Activated T-helper 1 cell treated with anti-CD3 and anti-CD28 coated beads, Interleukin-12 subunit alpha, Interleukin-12 subunit beta, Interleukin-2, Interleukin-4 antibody, amounts not matched to agents 30 ng/mL and 10 ng/mL and 1 ng/mL, durations not matched to agents 14 hours and 24 hours and 36 hours (primary cell): ENCODE measurements around the gene ADARB2. TPM values are rescaled to one million over a fixed set of nuclear protein-coding genes. Genes with fewer than 3 reads are reported as not detected.

Source experiments
- DNase-seq: peaks from one replicate; pipeline ENCODE4 v3.0.0; 2021; ENCODE audit warnings: low spot score
- H3K27ac Mint-ChIP-seq: one replicate; pipeline ENCODE4 v1.8.0; 2021; ENCODE audit warnings: mild to moderate bottlenecking, mixed read lengths
- H3K27me3 Mint-ChIP-seq: one replicate; pipeline ENCODE4 v1.8.0; 2022; ENCODE audit warnings: mild to moderate bottlenecking, moderate library complexity, mixed read lengths; ENCODE audit not compliant: insufficient read depth
- H3K36me3 Mint-ChIP-seq: one replicate; pipeline ENCODE4 v1.8.0; 2021; ENCODE audit warnings: low read depth, mixed read lengths
- H3K4me1 Mint-ChIP-seq: one replicate; pipeline ENCODE4 v1.8.0; 2021; ENCODE audit warnings: low read depth, mixed read lengths
- H3K4me3 Mint-ChIP-seq: one replicate; pipeline ENCODE4 v1.8.0; 2021; ENCODE audit warnings: mild to moderate bottlenecking, moderate library complexity, mixed read lengths
- H3K9me3 Mint-ChIP-seq: one replicate; pipeline ENCODE4 v1.8.0; 2021; ENCODE audit warnings: mixed read lengths
- intact Hi-C: fragments of 100-400 bp; cut with micrococcal nuclease; formaldehyde crosslinking; loops from one replicate; pipeline ENCODE4 v1.15.1; 2024
- total RNA-seq: library from RNA; stranded (reverse); gene quantifications from 2 replicates; pipeline ENCODE4 v1.2.3, GENCODE V29; 2022

ADARB2 gene
- total RNA-seq, 1 donor from 2014 or later: 0.05 TPM

DNA sequence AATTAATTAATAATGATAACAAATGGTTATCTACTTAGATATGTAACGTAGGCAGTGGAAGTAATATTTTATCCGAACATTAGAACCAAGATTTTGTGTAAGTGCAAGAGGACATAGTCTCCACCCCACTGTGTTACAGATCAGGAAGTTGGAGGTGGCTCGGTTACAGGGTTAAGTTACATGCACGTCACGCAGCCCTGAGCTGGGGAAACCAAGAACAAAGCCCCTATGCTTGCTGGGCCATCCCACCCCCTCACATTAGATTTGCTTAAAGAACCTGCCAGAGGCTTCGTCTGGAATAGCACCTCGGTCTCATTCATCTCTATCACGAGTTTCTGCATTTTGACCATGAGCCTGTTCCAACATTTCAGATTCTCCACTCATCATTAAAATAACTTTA lies 214.1 kb downstream of the ADARB2 start:
- Mint-ChIP-seq H3K4me3 (no peak overlapping the region), H3K36me3 (no peaks in the 10 kb centered on the region), H3K4me1 (no peaks in the 10 kb centered on the region), H3K27me3 (no peaks in the 10 kb centered on the region), H3K27ac (no peak overlapping the region), H3K9me3 (no peaks in the 10 kb centered on the region)
- DNase-seq: no peak
- intact Hi-C loops: no loop called here

- intact Hi-C loops: no loop called here
These were observed 215.1 kb downstream of the ADARB2 start for GRCh38 chr10:1522237-1522636.

DNA sequence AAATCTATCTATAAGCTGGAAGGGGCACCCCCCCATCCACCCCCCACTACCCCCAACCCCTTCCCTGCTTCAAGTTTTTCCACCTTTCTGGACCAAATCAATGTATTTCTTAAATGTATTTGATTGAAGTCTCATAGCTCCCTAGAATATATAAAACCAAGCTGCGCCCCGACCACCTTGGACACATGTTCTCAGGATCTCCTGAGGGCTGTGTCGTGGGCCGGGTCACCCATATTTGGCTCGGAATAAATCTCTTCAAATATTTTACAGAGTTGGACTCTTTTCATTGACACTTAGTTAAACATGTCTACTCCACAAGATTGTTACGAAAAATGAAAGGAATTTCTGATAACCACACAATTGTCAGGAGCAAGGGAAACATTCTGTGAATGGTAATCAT lies 215.6 kb downstream of the ADARB2 start:
- no peaks in the 10 kb centered on the region for H3K4me1 Mint-ChIP-seq
- intact Hi-C loops: no loop called here

More at GRCh38 chr10:1522237-1522636, 215.1 kb downstream of the ADARB2 start:
- Mint-ChIP-seq H3K27ac (no peak overlapping the region), H3K4me1 (no peaks in the 10 kb centered on the region), H3K4me3 (no peak overlapping the region), H3K27me3 (no peaks in the 10 kb centered on the region), H3K36me3 (no peaks in the 10 kb centered on the region), H3K9me3 (no peaks in the 10 kb centered on the region)
- no peak for DNase-seq

DNA sequence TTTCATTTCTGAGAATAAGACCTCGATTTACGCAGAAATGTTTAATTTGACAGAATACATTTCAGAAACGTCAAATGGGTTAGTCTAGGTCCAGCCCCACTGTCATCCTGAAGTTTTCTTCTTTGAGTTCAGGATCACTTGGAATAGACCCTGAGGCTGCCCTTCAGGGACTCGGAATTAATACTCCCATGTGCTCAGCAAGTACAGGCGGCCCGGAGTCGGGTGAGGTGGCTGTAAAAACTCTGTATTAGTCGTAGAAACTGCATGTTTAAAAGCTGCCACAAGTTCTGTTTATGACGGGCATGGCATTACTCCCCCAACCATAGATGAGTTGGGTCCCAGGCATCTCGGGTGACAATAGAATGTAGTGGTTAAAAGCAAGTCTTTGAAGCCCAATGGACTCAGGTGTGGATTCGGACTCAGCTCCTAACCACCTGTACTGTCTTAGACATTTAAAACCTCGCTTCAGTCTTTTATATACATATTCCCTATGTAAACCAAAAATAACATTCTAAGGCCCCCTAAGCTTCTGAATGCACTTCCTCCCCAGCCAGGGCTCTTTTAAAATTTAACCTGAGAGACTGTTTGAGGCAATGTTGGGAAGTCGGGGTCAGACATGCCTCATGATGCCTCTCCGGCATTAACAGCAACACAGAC lies 216.3 kb downstream of the ADARB2 start:
- DNase-seq: no peak
- Mint-ChIP-seq H3K36me3 (no peaks in the 10 kb centered on the region), H3K4me1 (no peaks in the 10 kb centered on the region), H3K27me3 (no peaks in the 10 kb centered on the region), H3K4me3 (no peak overlapping the region), H3K27ac (no peak overlapping the region), H3K9me3 (no peaks in the 10 kb centered on the region)
- intact Hi-C loops: no loop called here

More for the DNA sequence above, 215.6 kb downstream of the ADARB2 start:
- H3K27me3 Mint-ChIP-seq: no peaks in the 10 kb centered on the region
- no peaks in the 10 kb centered on the region for H3K9me3 Mint-ChIP-seq
- no peak overlapping the region for H3K4me3 Mint-ChIP-seq
- no peak overlapping the region for H3K27ac Mint-ChIP-seq
- no peak for DNase-seq
- no peaks in the 10 kb centered on the region for H3K36me3 Mint-ChIP-seq

- Mint-ChIP-seq H3K4me1 (no peaks in the 10 kb centered on the region), H3K36me3 (no peaks in the 10 kb centered on the region), H3K27ac (no peak overlapping the region), H3K9me3 (no peaks in the 10 kb centered on the region), H3K4me3 (no peak overlapping the region), H3K27me3 (no peaks in the 10 kb centered on the region)
- DNase-seq: no peak
- intact Hi-C loops: no loop called here
These were observed 217.9 kb downstream of the ADARB2 start for GRCh38 chr10:1519391-1519790.

DNA sequence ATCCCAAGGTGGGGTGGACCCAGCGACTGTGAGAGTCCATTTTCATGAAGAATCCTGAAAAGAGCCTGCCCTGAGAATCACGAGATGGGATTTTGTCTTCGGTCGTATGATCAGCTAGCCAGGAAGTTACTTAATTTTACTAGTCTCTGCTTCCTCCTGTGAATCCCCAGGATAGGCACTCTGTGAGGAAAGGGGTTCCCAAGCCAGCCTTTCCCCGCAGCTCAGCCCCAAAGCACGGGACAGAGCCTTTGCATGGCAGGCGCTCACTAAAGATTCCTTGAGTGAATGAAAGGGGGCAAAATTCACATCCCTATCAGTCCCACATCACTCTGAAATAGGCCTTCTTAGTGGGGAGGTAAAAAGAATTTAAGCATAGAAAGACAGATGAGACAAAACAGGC lies 219.6 kb downstream of the ADARB2 start:
- no peaks in the 10 kb centered on the region for H3K4me1 Mint-ChIP-seq
- no peaks in the 10 kb centered on the region for H3K27me3 Mint-ChIP-seq
- no peak overlapping the region for H3K4me3 Mint-ChIP-seq
- intact Hi-C loops: no loop called here
- H3K27ac Mint-ChIP-seq: no peak overlapping the region
- DNase-seq: no peak
- no peaks in the 10 kb centered on the region for H3K9me3 Mint-ChIP-seq
- no peaks in the 10 kb centered on the region for H3K36me3 Mint-ChIP-seq

DNA sequence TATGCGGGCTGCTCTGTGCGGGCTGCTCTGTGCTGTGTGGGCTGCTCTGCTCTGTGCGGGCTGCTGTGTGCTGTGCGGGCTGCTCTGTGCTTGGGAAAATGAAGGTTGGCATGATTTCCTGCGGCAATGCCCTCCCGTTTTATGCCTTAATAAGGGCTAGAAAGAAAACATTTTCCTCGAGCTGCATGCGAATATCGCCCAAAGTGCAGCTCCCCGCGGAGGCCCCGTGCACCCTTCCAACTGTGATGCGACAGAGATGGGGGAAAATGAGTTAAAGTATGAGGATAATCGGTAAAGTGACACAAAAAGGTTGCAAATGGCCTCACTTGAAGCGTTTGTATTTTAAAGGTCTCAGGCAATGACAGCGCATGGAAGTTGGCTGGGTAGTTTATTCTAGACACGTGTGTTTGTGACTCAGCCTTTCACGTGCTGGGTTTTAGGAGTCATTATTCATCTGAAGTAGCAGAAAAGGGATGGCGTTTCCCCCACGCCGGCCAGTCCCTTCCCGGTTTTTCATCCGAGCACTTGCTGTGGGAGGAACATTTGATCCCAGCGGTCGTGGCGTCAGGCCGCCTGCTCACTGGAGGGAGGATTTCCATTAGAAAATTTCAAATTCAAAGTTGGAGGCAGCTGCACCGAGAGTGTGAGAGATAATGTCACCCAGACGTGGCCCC lies 220.7 kb downstream of the ADARB2 start:
- no peaks in the 10 kb centered on the region for H3K36me3 Mint-ChIP-seq
- H3K9me3 Mint-ChIP-seq: no peaks in the 10 kb centered on the region
- H3K27ac Mint-ChIP-seq: no peak overlapping the region
- H3K4me3 Mint-ChIP-seq: no peak overlapping the region
- DNase-seq: no peak
- H3K4me1 Mint-ChIP-seq: no peaks in the 10 kb centered on the region
- intact Hi-C loops: no loop called here
- H3K27me3 Mint-ChIP-seq: no peaks in the 10 kb centered on the region

- intact Hi-C loops: no loop called here
- Mint-ChIP-seq H3K36me3 (no peaks in the 10 kb centered on the region), H3K27me3 (no peaks in the 10 kb centered on the region), H3K4me3 (no peak overlapping the region), H3K9me3 (no peaks in the 10 kb centered on the region), H3K27ac (no peak overlapping the region), H3K4me1 (no peaks in the 10 kb centered on the region)
- DNase-seq: no peak
These were observed 221.4 kb downstream of the ADARB2 start for GRCh38 chr10:1515780-1516491.

GRCh38 chr10:1515121-1515779 lies 222.1 kb downstream of the ADARB2 start:
- H3K4me1 Mint-ChIP-seq: no peaks in the 10 kb centered on the region
- no peak for DNase-seq
- no peaks in the 10 kb centered on the region for H3K9me3 Mint-ChIP-seq

DNA sequence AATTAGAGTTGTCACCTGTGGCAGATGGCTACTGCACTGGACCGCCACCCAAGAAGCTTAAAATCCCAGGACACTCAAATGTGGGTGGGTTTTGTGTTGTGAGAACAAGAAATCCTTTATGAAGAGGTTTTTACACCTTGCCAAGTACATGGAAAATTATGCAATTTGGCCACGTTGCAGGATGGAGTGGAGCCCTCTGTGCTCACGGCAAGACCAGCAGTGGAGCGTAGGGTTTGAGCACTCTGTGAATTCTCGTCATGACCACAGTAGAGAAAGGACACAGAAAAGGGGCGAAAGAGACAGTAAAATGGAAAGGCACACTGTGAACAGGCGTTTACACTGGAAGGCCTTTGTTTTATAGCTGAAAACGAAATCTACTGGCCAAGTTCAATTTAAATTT lies 222.6 kb downstream of the ADARB2 start:
- H3K27ac Mint-ChIP-seq: no peak overlapping the region
- H3K27me3 Mint-ChIP-seq: no peaks in the 10 kb centered on the region
- no peak for DNase-seq
- H3K36me3 Mint-ChIP-seq: no peaks in the 10 kb centered on the region
- H3K4me1 Mint-ChIP-seq: no peaks in the 10 kb centered on the region
- no peak overlapping the region for H3K4me3 Mint-ChIP-seq
- intact Hi-C loops: no loop called here
- H3K9me3 Mint-ChIP-seq: no peaks in the 10 kb centered on the region

More at GRCh38 chr10:1515121-1515779, 222.1 kb downstream of the ADARB2 start:
- Mint-ChIP-seq H3K4me3 (no peak overlapping the region), H3K36me3 (no peaks in the 10 kb centered on the region), H3K27ac (no peak overlapping the region), H3K27me3 (no peaks in the 10 kb centered on the region)
- intact Hi-C loops: no loop called here

DNA sequence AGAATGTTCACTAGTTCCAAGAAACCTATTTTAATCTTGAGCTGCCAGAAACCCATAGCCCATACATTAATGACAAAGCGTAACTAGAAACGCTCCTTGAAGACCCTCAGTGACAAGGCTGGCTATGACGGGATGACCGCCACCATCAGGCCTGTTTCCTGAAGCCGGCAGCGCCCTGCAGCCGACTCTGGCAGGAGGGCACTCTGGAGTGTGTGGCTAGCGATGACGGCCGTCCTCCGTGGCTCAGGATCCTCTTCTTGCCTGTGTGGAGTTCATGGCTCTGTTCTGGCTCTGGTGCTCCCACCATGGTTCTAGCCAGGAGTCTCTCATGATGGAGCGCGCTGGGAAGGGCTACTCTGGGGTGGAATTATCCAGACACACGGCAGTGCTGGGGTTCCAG lies 224.1 kb downstream of the ADARB2 start:
- Mint-ChIP-seq H3K36me3 (no peaks in the 10 kb centered on the region), H3K27ac (no peak overlapping the region), H3K4me1 (no peaks in the 10 kb centered on the region), H3K27me3 (no peaks in the 10 kb centered on the region), H3K4me3 (no peak overlapping the region), H3K9me3 (no peaks in the 10 kb centered on the region)
- no peak for DNase-seq
- intact Hi-C loops: no loop called here

- intact Hi-C loops: no loop called here
These were observed 228.3 kb downstream of the ADARB2 start for GRCh38 chr10:1509011-1509530.

GRCh38 chr10:1508096-1508495 lies 229.2 kb downstream of the ADARB2 start:
- Mint-ChIP-seq H3K27me3 (no peaks in the 10 kb centered on the region), H3K27ac (no peak overlapping the region), H3K9me3 (no peaks in the 10 kb centered on the region), H3K4me1 (no peaks in the 10 kb centered on the region), H3K36me3 (no peaks in the 10 kb centered on the region), H3K4me3 (no peak overlapping the region)
- DNase-seq: no peak
- intact Hi-C loops: no loop called here

More at GRCh38 chr10:1509011-1509530, 228.3 kb downstream of the ADARB2 start:
- no peak overlapping the region for H3K27ac Mint-ChIP-seq
- DNase-seq: no peak
- no peaks in the 10 kb centered on the region for H3K36me3 Mint-ChIP-seq
- no peaks in the 10 kb centered on the region for H3K4me1 Mint-ChIP-seq
- H3K9me3 Mint-ChIP-seq: no peaks in the 10 kb centered on the region
- no peaks in the 10 kb centered on the region for H3K27me3 Mint-ChIP-seq
- H3K4me3 Mint-ChIP-seq: no peak overlapping the region
